Vagina (tissue), 2 donors: Measurements from ENCODE around the gene COL6A3. TPM values are rescaled to one million over a fixed set of nuclear protein-coding genes. Genes with fewer than 3 reads are reported as not detected.
A peak's percentile ranks its signal among the peaks of the same experiment; 100 is the strongest.

Experiments used
- DNase-seq, 2 donors: peaks; one replicate each; pipeline ENCODE4 v3.0.0-alpha.2; 2017; ENCODE audit errors: extremely low spot score in 2 of 2
- H3K27ac ChIP-seq: fragments of 200-600 bp; sonication (generic); one replicate; pipeline ENCODE4 v1.5.1; 2019
- H3K27me3 ChIP-seq: fragments of 200-600 bp; sonication (generic); one replicate; pipeline ENCODE4 v1.5.1; 2019
- H3K36me3 ChIP-seq, 2 donors: fragments of 200-600 bp; sonication (generic); one replicate each; pipeline ENCODE4 v1.5.1; 2017 to 2019
- H3K4me1 ChIP-seq: fragments of 200-600 bp; sonication (generic); one replicate; pipeline ENCODE4 v1.5.1; 2019
- H3K4me3 ChIP-seq, 2 donors: fragments of 200-600 bp; sonication (generic); 1 replicate in 1 of 2; 2 replicates in 1 of 2; pipeline ENCODE4 v1.5.1; 2016 to 2019
- H3K9me3 ChIP-seq: fragments of 200-600 bp; sonication (generic); one replicate; pipeline ENCODE4 v1.5.1; 2019
- POLR2A ChIP-seq, 2 donors: fragments of 450-650 bp; IDR thresholded peaks; one replicate each; pipeline ENCODE4 v1.6.1; 2017; ENCODE audit warnings: antibody characterized with exemption in 2 of 2, mild to moderate bottlenecking in 2 of 2, moderate library complexity in 2 of 2
- POLR2AphosphoS5 ChIP-seq, 2 donors: sonication (generic); formaldehyde crosslinking; IDR thresholded peaks; one replicate each; pipeline ENCODE4 v1.9.0; 2017; ENCODE audit warnings: antibody characterized with exemption in 2 of 2, mild to moderate bottlenecking in 2 of 2, low read depth in 1 of 2; ENCODE audit not compliant: insufficient read depth in 1 of 2
- intact Hi-C: fragments of 100-400 bp; cut with DNase I; formaldehyde crosslinking; loops from one replicate; pipeline ENCODE4 v1.15.1; 2023
- total RNA-seq: library from RNA; depleted of rRNA; stranded (reverse); fragments of >200 nt; gene quantifications from one replicate; pipeline ENCODE4 v1.2.3, GENCODE V29; 2016
- TF ChIP-seq, protein P1 (sequence below), 3 experiments: fragments of 450-650 bp in 2 of 3; fragments of 200-600 bp in 1 of 3; sonication (generic) in 1 of 3; IDR thresholded peaks; one replicate each; pipeline ENCODE4 v1.5.1; 2017 to 2019; ENCODE audit warnings: antibody characterized with exemption in 3 of 3, mild to moderate bottlenecking in 2 of 3, moderate library complexity in 2 of 3

The COL6A3 gene
- total RNA-seq, 1 donor from 2014 or later, result 315 TPM

DNA sequence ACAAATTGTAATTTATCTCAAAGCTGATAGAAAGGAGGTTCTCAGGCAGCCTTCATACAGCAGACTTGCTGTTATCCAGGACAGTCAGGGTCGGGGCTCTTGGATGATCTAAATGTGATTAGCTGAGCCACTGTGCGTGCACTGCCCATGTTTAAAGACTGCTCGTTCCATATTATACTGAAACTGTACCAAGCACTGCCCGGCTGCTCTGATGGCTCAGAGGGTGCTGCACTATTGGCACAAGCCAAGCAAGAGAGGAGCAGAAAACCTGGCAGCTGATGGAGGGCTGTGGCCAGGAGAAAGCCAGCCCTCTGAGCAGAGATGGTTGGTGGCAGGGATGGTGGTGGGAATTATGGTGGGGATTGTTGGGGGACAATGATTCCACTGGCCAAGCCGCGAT is 63.4 kb downstream of the COL6A3 start:
- peaks cover 56% of the 10 kb centered on the region for H3K4me1 ChIP-seq
- DNase-seq, result peak in 1 of 2 donors; percentile 91
- no peak overlapping the region for H3K4me3 ChIP-seq
- intact Hi-C loops, result no loop called here
- H3K9me3 ChIP-seq, result no peaks in the 10 kb centered on the region
- TF ChIP-seq POLR2A (IDR thresholded peaks at IDR 0.05) (no peak), POLR2AphosphoS5 (IDR thresholded peaks at IDR 0.05; ENCODE audit: insufficient read depth in 1 of 2, low read depth in 1 of 2) (no peak)
- TF ChIP-seq, protein P1, sequence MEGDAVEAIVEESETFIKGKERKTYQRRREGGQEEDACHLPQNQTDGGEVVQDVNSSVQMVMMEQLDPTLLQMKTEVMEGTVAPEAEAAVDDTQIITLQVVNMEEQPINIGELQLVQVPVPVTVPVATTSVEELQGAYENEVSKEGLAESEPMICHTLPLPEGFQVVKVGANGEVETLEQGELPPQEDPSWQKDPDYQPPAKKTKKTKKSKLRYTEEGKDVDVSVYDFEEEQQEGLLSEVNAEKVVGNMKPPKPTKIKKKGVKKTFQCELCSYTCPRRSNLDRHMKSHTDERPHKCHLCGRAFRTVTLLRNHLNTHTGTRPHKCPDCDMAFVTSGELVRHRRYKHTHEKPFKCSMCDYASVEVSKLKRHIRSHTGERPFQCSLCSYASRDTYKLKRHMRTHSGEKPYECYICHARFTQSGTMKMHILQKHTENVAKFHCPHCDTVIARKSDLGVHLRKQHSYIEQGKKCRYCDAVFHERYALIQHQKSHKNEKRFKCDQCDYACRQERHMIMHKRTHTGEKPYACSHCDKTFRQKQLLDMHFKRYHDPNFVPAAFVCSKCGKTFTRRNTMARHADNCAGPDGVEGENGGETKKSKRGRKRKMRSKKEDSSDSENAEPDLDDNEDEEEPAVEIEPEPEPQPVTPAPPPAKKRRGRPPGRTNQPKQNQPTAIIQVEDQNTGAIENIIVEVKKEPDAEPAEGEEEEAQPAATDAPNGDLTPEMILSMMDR (IDR thresholded peaks at IDR 0.05), result no peak
- H3K27ac ChIP-seq, result peak overlapping the region; percentile 64
- H3K27me3 ChIP-seq, result no peaks in the 10 kb centered on the region
- peaks cover 5 to 19% of the 10 kb centered on the region in 2 donors for H3K36me3 ChIP-seq

- intact Hi-C loops, result no loop called here
These were observed 63.9 kb downstream of the COL6A3 start for GRCh38 chr2:237350070-237350469.

DNA sequence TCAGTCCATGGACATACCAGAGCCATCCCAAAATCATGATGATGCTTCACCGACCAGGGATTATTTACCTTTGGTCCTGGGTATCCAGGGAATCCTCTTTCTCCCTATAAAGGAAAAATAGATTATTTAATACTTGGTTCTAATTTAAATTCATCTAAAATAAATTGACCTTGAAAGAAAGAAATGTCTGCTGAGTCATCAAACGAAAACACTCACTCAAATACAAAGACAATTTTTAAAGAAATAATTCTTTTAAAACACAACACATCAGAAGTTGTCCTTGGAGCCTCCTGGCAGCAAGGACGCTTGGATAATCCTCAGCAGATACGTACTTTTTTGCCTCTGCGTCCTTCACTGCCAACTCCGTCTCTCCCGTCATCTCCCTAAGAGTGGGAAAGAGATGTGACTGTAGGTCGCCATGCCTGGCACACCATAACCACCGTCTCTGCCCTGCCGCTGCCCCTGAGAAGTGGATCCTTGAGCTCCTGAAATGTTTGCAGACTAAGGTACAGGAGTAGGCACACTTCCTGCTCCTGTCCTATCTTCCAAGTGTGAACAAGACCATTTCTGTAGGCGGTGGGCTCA is 65.6 kb downstream of the COL6A3 start:
- peak overlapping the region; percentile 54 for H3K27ac ChIP-seq
- intact Hi-C loops, result no loop called here
- no peak overlapping the region for H3K4me3 ChIP-seq
- peak in 1 of 2 donors; percentile 72 for DNase-seq
- no peaks in the 10 kb centered on the region for H3K27me3 ChIP-seq
- TF ChIP-seq, protein P1 (IDR thresholded peaks at IDR 0.05), result no peak
- TF ChIP-seq POLR2A (IDR thresholded peaks at IDR 0.05) (no peak), POLR2AphosphoS5 (IDR thresholded peaks at IDR 0.05; ENCODE audit: insufficient read depth in 1 of 2, low read depth in 1 of 2) (no peak)
- H3K4me1 ChIP-seq, result peaks cover 34% of the 10 kb centered on the region
- H3K9me3 ChIP-seq, result no peaks in the 10 kb centered on the region
- H3K36me3 ChIP-seq, result peaks cover 7 to 32% of the 10 kb centered on the region in 2 donors

More at GRCh38 chr2:237350070-237350469, 63.9 kb downstream of the COL6A3 start:
- Histone ChIP-seq H3K27ac (peak overlapping the region; percentile 64), H3K27me3 (no peaks in the 10 kb centered on the region), H3K4me3 (no peak overlapping the region), H3K4me1 (peaks cover 51% of the 10 kb centered on the region), H3K9me3 (no peaks in the 10 kb centered on the region), H3K36me3 (peaks cover 10 to 23% of the 10 kb centered on the region in 2 donors)
- TF ChIP-seq POLR2AphosphoS5 (IDR thresholded peaks at IDR 0.05; ENCODE audit: insufficient read depth in 1 of 2, low read depth in 1 of 2) (peak in 1 of 2 donors; percentile 60), POLR2A (IDR thresholded peaks at IDR 0.05) (no peak)
- peak; percentile 58 to 85 for DNase-seq

DNA sequence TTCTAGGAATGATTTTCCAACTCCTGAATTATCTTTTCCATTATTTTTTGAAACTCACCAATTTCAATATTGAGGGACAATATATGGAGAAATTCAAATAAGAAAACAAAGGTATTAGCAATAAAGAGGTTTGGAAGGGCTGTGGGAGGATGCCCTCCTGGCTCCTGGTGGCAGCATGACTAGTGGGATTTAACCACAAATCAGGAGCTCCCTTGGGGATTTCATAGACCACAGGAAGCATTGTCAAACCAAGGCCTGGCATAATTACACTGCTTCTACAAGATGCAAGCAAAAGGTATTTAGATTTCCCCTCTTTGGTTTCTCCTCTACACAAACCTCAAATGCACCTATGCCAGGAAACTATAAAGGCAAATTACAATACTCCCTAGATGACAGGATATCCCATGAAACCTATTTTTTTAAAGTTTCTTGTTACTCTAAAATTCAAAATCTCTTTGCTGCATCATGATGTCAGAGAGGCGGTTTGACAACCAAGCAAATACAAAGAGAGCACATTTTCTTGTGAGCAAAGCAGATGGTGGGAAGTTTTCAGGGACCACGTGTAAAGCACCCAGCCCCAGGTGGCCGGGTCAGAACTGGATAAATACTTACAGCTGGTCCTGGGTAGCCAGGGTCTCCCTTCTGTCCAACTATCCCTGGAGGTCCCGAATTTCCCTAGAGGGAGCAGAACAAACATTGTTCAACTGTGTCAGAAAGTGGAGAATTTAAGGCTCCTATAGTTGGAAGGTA is 67.9 kb downstream of the COL6A3 start:
- Histone ChIP-seq H3K27ac (peak overlapping the region; percentile 54), H3K9me3 (no peaks in the 10 kb centered on the region), H3K4me1 (peaks cover 12% of the 10 kb centered on the region), H3K36me3 (peaks cover 7 to 40% of the 10 kb centered on the region in 2 donors), H3K4me3 (no peak overlapping the region), H3K27me3 (no peaks in the 10 kb centered on the region)
- peak; percentile 28 to 60 for DNase-seq
- TF ChIP-seq, protein P1 (IDR thresholded peaks at IDR 0.05), result no peak
- TF ChIP-seq POLR2A (IDR thresholded peaks at IDR 0.05) (no peak), POLR2AphosphoS5 (IDR thresholded peaks at IDR 0.05; ENCODE audit: insufficient read depth in 1 of 2, low read depth in 1 of 2) (no peak)
- intact Hi-C loops, result no loop called here

DNA sequence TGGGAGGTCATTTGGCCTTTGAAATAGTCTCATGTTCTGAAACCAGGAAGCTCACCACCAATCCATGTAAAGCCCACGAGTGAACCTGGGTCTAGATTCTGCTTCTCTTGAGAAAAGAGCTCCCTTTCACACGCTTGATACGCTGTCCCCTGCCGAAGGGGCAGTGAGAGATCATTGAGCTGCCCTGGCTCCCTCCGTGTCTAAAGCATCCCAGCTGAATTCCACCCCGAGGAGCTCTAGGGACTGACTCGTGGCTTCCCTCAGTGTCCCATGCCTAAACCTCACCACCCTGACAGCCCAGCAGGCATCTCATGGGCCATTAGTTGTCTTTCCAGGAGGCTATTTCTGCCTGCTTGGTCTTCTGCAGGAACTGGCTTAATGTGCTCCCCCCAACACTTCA is 68.6 kb downstream of the COL6A3 start:
- intact Hi-C loops, result no loop called here
- no peak overlapping the region for H3K4me3 ChIP-seq
- H3K36me3 ChIP-seq, result peaks cover 7 to 47% of the 10 kb centered on the region in 2 donors
- no peaks in the 10 kb centered on the region for H3K27me3 ChIP-seq
- no peak for TF ChIP-seq POLR2AphosphoS5 (IDR thresholded peaks at IDR 0.05; ENCODE audit: insufficient read depth in 1 of 2, low read depth in 1 of 2)
- TF ChIP-seq, protein P1 (IDR thresholded peaks at IDR 0.05), result no peak
- TF ChIP-seq POLR2A (IDR thresholded peaks at IDR 0.05), result no peak
- H3K4me1 ChIP-seq, result peaks cover 5% of the 10 kb centered on the region
- peak overlapping the region; percentile 54 for H3K27ac ChIP-seq
- peak; percentile 34 to 82 for DNase-seq
- no peaks in the 10 kb centered on the region for H3K9me3 ChIP-seq
